Stimulated activated CD8-positive, alpha-beta memory T cell treated with anti-CD3 and anti-CD28 coated beads, Interleukin-15, amount 100 ng/mL, for 1 hour (primary cell): ENCODE measurements around the gene PGAP2.
"Not testable (repeated sequence)": the region's sequence is repeated elsewhere in the genome, so short reads cannot be mapped to it uniquely, and the experiment has no call there.

Experiments used
- DNase-seq: peaks from one replicate; pipeline ENCODE4 v3.0.0-alpha.2; 2020; ENCODE audit warnings: low read depth

The PGAP2 gene

GRCh38 chr11:3856856-3857553 lies 48.6 kb downstream of the PGAP2 start:
- no peak for DNase-seq

- DNase-seq, result no peak
These were observed 49.3 kb downstream of the PGAP2 start for GRCh38 chr11:3857628-3858027.

DNA sequence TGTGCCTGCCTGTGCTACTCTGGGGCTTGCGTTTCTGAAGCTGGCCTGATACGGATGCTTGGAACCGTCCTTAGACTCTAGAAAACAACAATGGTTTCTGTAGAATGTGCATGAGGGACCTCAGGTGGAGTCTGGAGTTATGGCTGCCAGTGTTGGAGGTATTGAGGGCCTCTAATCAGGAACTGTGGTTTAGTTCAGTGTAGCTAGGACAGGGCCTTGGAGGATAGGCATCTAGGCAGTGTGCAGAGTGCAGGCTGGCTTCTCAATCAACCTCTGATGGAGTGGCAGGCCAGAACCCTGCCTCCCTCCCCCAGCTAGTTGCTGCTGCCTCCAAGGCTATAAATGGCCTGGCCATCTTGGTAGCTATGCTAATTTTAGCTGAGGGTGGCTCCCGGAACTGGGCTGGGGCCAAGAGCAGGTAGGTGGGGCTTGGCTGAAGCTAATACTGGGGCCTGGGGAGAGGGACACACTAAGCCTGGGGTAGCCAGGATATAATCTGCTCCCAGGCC lies 51.1 kb downstream of the PGAP2 start:
- DNase-seq, result no peak

DNA sequence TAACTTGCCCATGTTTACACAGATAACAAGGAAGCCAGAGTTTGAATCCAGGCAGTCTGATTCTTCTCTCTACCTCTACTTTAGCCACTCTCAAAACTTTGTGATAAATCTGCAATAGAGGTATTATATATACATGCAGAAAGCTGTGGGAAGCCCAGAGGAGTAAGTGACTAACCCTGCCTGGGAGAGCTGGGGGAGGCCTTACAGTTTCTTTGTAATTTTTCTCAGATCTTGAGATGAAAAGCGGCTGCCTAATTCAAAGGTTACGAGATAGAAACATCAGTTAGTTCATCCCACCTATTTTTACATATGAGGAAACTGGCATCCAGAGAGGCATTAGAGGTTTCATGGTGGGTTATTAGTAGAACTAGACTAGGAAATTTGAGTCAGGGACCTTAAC lies 52.0 kb downstream of the PGAP2 start:
- no peak for DNase-seq

DNA sequence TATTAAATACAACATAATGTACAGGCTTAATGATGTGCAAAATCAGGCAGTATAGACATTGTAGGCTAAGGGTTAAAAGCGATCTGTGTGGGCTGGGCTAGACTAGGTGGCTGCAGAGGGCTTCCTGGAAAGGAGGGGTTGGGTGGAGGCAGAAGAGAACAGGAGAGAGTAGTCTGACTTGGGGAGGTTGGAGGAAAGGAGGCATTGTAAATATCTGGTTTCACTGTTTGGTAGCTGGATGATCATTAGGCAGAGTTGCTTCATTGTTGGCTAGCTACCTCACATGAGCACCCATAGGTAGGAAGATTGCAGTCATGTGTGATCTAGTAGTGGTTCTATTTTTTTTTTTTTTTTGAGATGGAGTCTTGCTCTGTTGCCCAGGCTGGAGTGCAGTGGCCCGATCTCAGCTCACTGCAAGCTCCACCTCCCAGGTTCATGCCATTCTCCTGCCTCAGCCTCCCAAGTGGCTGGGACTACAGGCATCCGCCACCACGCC lies 52.6 kb downstream of the PGAP2 start:
- DNase-seq, result not testable (repeated sequence)

- no peak for DNase-seq
These were observed 53.3 kb downstream of the PGAP2 start for GRCh38 chr11:3861683-3862082.

DNA sequence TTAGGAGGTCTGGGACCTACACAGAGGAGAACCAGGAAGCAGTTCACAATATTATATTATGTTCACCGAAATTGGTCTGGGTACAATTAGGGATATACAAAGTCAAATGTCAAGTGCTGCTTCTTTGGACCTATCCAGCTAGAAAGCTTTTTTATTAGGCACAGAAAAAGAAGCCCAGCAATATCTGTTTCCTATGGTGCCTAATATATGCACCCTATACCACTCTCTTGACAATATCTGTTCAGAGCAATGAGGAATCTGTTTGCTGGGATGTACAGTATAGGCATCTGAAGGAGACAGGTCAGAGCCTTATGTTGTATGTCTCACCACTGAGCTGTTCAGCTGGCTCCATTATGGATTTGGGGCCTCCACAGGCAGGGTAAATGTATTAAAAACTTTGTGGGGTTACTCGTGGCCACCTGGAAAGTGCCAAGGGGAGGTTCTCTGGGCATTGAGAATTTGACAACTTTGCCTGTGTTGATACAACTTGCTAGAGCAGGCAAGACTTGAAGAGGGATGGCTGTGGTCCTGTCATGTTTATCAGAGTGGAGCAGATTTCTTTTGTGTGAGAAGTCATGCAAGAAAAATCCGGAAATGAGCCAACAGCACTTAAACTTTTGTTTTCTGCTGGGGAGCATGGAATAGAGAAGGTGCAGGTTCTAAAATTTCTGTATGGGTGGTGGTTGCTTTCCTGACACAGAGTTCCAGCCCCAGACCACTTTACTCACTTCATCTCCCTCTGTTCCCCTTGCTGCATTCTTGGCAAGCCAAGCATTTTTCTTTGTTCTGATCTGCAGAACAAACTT lies 57.2 kb downstream of the PGAP2 start:
- DNase-seq, result no peak

- DNase-seq, result no peak
These were observed 57.8 kb downstream of the PGAP2 start for GRCh38 chr11:3866206-3866605.

- DNase-seq, result no peak
These were observed 58.5 kb downstream of the PGAP2 start for GRCh38 chr11:3866836-3867208.

- no peak for DNase-seq
These were observed 59.1 kb downstream of the PGAP2 start for GRCh38 chr11:3867209-3868091.

DNA sequence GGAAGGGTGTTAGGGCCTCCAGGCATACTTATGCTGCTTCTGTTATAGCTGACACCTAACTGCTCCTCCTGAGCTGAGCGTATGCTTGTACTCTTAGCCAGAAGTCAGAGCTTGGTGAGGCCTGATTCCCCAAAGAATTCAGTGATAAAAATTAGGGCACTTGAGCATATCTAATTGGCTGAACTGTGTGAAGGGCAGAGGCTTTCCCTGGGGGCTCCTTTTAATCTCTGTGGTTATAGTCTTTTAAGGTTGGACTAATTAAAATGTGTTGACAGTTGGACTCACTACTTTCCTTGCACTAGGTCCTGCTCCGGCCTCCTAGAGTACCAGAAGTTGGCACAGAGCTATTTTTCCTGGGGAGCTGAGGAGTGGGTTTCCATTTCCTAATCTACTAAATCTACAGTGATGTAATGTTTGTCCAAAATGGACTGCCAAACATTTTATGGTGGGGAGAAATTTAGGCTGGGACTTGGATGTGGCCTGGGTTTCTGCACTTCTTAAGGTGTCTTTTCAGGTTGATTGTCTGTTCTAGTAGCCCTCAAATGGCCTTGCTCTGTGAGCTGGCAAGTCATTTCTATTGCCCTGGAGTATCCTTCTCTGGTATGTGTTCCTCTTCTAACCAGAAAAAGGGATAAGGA lies 65.5 kb downstream of the PGAP2 start:
- DNase-seq, result no peak
